GM19043 (cell line): ENCODE results near the gene SOX8.

ENCODE experiments used
- ATAC-seq: cut with Tn5 transposase; IDR thresholded peaks from one replicate; pipeline ENCODE4 v1.9.1; 2021; ENCODE audit warnings: low read depth; ENCODE audit not compliant: unreplicated experiment

The SOX8 gene

GRCh38 chr16:1002399-1003166 lies 21.0 kb downstream of the SOX8 start:
- no peak for ATAC-seq

GRCh38 chr16:1003391-1004347 lies 22.1 kb downstream of the SOX8 start:
- no peak for ATAC-seq

DNA sequence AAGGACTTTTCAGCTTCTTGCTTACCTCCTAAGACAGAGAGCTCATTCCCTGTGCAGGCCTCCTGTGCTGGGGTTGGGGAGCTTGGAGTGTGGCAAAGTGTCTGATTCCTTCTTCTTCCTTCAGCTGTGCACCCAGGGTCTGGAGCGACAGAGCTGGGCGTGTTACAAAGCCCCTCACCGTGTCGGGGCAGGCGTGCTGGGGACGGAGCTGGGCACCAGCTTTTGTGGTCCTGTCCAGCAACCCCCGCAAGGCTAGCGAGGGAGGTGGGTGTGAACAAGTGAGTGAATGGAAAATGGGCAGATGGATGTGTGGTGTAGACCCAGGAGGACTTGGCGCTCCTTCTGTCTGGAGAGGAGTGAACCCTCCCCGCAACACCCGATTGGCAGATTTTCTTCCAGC lies 23.7 kb downstream of the SOX8 start:
- ATAC-seq: no peak

DNA sequence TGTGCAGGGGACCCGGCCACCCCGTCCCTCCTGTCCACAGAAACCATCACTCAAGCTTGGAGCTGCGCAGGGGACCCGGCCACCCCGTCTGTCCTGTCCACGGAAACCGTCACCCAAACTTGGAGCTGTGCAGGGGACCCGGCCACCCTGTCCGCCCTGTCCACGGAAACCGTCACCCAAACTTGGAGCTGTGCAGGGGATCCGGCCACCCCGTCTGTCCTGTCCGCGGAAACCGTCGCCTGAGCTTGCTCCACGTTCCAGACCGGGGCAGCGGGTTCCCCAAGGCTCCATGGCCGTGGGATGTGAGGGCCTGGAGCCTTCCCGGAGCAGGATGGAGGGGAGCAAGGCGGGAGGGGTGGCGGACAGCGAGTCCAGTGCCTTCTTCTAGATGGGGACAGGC lies 25.2 kb downstream of the SOX8 start:
- ATAC-seq: no peak

GRCh38 chr16:1007284-1007850 lies 25.8 kb downstream of the SOX8 start:
- ATAC-seq: no peak

- ATAC-seq: no peak
Measured at GRCh38 chr16:1008085-1008484, 26.5 kb downstream of the SOX8 start.

DNA sequence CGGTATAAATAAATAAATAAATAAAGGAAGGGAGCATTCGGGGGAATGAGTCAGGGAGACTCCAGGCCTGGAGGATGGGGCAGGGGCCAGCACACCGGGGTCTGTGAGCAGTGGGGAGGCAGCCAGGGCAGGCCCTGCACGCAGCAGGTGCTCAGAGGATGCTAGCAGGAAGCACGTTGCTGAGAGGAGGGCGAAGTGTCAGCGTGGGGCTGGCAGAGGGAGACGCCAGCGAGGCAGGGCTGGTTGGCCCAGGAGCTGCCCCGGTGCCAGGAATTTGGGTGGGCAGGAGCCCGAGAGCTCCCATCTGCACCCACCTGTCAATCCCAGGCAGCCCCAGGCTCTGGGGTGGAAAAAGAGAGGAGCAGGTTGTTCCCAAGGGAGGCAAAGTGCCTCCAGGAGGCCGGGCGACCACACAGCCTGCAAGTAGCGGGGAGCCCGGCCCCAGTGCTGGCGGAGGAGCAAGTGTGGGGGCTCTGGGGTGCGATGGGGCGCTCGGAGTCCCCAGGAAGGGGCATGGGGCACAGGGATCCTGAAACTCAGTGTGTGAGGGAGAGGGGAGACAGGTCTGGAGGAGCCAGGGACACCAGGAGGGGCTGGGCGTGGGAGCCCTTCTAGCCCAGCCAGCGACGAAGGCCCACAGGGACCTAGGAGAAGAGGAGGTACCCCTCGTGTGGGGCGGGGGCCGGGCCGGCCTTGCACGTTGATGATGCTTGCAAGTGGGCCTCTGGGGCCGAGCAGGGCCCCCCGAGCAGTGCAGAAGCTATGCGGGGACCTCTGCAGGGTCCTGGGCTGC lies 28.0 kb downstream of the SOX8 start:
- no peak for ATAC-seq

- ATAC-seq: no peak
Measured at GRCh38 chr16:1010251-1010650, 28.7 kb downstream of the SOX8 start.

GRCh38 chr16:1010815-1011214 lies 29.2 kb downstream of the SOX8 start:
- ATAC-seq: no peak

DNA sequence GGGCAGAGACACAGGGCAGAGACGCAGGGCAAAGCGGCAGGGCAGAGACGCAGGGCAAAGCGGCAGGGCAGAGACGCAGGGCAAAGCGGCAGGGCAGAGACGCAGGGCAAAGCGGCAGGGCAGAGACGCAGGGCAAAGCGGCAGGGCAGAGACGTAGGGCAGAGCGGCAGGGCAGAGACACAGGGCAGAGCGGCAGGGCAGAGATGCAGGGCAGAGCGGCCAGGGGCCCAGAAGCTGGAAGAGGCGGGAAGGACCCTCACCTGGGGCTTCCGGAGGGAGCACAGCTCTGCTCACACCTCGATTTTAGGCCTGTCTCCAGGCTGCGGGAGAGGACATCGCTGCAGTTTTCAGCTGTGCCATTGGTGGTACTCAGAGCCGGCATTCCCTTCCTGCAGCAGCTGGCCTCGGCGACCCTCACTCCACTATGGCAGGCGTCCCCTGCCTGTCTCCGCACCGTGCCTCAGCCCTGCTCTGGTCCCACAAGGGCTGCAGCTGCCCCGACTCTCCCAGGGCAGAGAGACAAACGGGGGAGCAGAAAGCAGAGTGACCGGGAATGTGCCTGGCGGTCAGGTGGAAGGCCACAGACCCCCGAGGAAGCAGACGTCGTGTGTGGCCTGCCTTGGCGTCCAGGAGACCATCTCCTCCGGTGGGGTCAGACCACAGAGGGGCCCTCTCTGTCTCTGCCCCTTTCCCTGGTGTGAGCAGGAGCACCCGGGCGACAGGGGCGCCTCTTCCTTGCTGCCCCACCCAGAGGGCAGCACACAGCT lies 29.9 kb downstream of the SOX8 start:
- no peak for ATAC-seq

- no peak for ATAC-seq
Measured at GRCh38 chr16:1012135-1012534, 30.6 kb downstream of the SOX8 start.

DNA sequence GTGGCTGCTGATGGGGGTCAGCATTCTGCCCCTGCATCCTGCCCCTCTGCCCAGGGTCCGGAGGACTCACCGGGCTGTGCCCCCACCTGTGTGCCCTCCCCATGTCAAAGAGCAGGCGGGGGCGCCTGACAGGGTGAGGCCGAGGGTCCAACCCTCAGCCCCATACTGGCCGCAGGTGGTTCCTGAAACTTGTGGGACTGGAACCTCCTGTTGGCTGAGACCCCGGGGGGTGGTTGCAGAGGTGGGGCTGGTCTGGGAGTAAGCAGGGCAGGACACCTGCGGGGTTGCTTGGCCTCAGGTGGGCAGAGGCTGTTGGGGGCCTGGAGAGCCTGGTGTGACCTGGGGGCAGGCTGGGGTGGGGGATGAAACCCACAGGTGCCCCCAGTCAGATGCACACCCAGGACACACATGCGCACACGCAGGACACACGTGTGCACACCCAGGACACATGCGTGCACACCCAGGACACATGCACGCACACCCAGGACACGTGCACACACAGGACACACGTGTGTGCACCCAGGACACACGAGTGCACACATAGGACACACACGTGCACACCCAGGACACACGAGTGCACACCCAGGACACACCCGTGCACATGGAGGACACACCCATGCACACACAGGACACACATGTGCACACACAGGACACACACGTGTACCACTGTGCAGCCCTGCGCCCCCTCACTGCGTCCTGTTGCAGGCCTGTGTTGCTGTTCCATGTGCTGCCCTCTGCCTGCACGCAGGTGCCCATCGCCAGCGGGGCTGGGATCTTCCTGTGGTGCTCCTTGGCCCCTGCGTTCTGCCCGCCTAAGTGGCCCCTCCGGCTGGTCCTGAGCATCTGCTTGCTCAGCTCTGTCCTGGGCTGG lies 31.4 kb downstream of the SOX8 start:
- ATAC-seq: no peak

DNA sequence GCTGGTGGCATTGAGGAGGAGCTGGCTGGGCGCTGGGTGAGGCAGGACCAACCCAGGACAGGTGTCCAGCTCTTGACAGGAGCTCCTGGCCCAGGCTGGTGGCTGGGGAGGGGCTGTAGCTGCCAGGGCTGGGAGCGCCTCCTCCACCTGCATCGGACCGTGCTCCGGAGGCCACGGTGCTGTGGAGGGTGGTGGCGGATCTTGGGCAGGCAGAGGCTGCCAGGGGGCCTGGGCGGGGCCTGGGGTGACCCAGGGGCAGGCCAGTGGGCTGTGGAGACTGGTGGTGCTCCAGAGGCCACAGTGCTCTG lies 32.0 kb downstream of the SOX8 start:
- ATAC-seq: no peak

DNA sequence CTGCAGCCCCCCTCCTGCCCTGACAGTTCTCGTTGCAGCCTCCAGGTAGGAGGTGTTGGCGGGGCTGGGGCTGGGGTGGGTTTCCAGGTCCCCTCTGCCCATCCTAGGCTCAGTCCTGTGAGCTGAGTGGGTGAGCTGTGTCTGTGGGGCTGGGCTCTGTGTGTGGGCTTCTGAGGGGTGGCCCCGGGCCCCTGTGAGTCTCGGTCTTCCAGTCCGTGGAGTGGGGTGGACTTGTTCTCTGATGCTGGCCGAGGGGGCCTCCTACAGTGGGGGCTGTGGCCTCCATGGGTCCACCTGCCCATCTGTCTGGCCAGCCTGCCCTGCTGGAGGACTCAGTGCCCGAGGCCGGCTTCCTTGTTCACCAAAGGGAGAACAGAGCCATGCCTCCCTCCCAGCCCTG lies 32.7 kb downstream of the SOX8 start:
- ATAC-seq: no peak

DNA sequence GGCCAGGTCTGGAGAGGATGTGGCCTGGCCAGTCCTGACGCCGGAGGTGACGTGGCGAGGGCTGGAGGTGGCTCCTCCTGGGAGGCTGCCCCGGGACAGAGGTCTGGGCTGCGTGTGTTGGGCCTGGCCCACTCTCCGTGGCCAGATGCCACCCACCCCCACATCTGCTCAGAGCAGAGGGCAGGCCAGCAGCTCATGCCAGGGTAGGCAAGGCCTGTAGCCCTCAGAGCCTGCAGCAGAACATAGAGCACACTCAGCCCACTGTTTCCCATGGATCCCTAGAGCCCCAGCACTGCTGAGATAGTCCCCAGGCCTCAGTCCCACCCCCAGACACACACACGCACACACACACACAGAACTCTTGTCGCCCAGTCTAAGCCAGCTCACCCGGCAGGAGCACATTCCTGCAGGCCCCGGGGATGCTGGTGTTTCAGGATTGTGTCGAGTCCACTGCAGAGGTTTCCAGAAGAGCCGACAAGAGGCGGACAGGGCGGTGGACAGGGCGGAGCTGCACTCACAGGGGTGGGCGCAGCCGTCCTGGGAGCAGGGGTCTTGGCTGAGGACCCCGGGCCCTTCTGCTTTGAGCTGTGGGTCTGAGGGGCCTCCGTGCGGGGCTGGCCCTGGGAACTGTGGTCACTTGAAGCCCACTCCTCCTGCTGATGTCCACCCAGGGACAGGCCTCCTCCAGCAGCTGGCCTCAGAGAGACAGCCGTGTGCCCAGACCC lies 33.4 kb downstream of the SOX8 start:
- ATAC-seq: no peak

DNA sequence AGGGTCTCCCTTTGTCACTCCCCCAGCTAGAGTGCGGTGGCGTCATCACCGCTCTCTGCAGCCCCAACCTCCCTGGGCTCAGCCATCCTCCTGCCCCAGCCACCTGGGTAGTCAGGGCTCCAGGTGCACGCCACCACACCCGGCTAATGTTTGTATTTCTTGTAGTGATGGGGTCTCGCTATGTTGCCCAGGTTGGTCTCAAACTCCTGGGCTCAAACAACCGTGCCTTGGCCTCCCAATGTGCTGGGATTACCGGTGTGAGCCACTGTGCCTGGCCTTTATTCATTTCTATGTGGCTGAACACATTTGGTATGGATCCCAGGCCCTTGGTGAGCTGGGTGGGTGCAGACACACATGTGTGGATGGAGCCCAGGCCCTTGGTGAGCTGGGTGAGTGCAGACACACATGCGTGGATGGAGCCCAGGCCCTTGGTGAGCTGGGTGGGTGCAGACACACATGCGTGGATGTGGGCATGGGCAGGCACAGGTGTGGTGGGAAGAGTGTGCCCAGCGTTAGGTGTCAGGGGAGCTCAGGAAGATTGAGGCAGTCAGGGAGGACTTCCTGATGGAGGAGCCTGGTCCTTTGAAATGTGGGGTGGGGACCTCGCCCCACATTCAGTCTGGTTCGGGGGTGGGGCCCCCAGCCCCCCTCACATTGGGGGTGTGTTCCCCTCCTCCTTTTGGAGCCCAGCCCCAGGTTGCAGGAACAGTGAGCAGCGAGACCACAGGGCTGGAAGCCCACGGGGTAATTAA lies 37.1 kb downstream of the SOX8 start:
- ATAC-seq: no peak

DNA sequence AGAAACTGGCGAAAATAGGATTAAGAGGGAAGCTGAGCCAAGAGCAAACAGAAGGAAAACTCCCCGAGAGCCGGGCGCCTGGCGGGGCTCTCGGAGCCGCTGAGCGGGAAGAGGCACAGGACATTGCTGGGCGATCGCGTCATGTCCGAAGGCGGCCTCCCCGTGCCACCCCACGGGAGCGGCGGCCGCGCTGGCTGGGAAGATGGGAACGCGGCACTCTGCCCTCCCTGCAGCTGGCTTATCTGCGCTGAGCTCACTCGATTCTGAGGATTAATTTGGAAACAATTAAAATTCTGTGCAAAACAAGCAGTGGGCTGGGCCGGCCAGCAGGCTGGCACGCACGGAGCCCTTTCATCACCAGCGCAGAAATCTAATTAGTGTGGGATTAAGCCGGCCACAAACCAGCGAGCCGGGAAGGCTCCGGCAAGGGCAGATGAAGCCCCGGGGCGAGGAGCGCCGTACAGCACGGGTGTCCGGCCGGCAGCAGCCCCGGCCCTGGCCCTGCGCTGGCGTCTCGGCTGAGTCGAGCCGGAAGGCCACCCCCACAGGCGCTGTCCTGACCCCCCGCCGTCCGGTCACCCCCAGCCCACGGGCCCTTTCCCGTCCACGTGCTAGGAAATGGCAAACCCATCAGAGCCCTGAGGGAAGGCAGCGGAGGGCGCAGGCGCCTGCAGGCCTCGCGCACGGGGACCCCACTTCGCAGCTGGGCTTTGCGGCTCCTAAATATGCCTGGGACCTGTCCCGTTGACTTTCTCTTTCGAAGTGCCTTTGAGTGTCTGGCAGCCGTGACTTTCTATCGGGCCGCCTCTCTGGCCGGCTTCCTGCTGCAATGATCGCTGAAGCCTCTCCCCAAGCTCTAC lies 37.9 kb downstream of the SOX8 start:
- ATAC-seq: no peak
